K562 (cell line): Measurements from ENCODE around the gene SLC19A1. TPM values are rescaled to one million over a fixed set of nuclear protein-coding genes. Genes with fewer than 3 reads are reported as not detected.

Source experiments
- ATAC-seq: fragments of 200-7000 bp; cut with Tn5 transposase; 3 replicates; pipeline ENCODE4 v1.9.1; 2020; ENCODE audit warnings: moderate library complexity
- BruUV-seq: library from RNA; stranded (reverse); fragments of 400-500 nt; replicated peaks from 2 replicates; lab custom pipeline; 2021; lab: Mats Ljungman, UMichigan
- CTCF ChIA-PET: fragments of 300-600 bp; formaldehyde crosslinking; extraction: SDS; loops from one replicate; lab custom pipeline; 2021; ENCODE audit warnings: low intra/inter-chr PET ratio; lab: Yijun Ruan, JAX
- POLR2A ChIA-PET: fragments of 300-600, 350-650 bp; sonication (Branson Sonifier 250); formaldehyde crosslinking; extraction: SDS; loops from one replicate; lab custom pipeline; 2021; ENCODE audit warnings: antibody characterized with exemption, inconsistent platforms; lab: Yijun Ruan, JAX
- DNase-seq, 4 experiments: peaks; one replicate each; pipeline versions ENCODE4 v3.0.0 to v3.0.0-alpha.2; 2011 to 2018; ENCODE audit warnings: low spot score in 3 of 4, mixed read lengths in 3 of 4; ENCODE audit errors: extremely low read depth in 1 of 4
- FAIRE-seq: peaks from 2 replicates; lab custom pipeline; 2011; peaks lifted over from hg19 to GRCh38; lab: Jason Lieb, UNC
- H2AFZ ChIP-seq: 2 replicates; pipeline ENCODE4 v1.6.0; 2011; ENCODE audit warnings: low read depth, low read length, control low read depth, inconsistent platforms
- H3K27ac ChIP-seq: fragments of 200-600 bp; 3 replicates; pipeline ENCODE4 v1.8.0; 2011; ENCODE audit warnings: low read depth, mild to moderate bottlenecking, control low read depth, inconsistent platforms, low read length, moderate library complexity, mixed read lengths; ENCODE audit errors: extremely low read depth
- H3K27me3 ChIP-seq, 2 experiments: fragments of 300-600 bp in 1 of 2; 2 replicates in 1 of 2; 3 replicates in 1 of 2; pipeline versions ENCODE4 v1.6.0 to v1.8.0; 2011; ENCODE audit warnings: inconsistent platforms in 2 of 2, low read length in 2 of 2, mild to moderate bottlenecking in 1 of 2, mixed read lengths in 1 of 2, moderate library complexity in 1 of 2; ENCODE audit not compliant: control insufficient read depth in 2 of 2, insufficient read depth in 2 of 2
- H3K36me3 ChIP-seq: fragments of 300-600 bp; 3 replicates; pipeline ENCODE4 v1.8.0; 2011; ENCODE audit warnings: mild to moderate bottlenecking, low read length, inconsistent platforms; ENCODE audit not compliant: control insufficient read depth, insufficient read depth
- H3K4me1 ChIP-seq, 2 experiments: fragments of 200-600 bp in 1 of 2; replicated peaks in 1 of 2; 2 replicates in 1 of 2; 3 replicates in 1 of 2; pipeline versions ENCODE4 v1.5.1 to v1.8.0; 2011; ENCODE audit warnings: inconsistent platforms in 2 of 2, low read length in 2 of 2, mild to moderate bottlenecking in 1 of 2, mixed read lengths in 1 of 2, moderate library complexity in 1 of 2; ENCODE audit not compliant: control insufficient read depth in 2 of 2, insufficient read depth in 2 of 2
- H3K4me2 ChIP-seq: 2 replicates; pipeline ENCODE4 v1.6.1; 2011; ENCODE audit warnings: low read length, control low read depth, inconsistent platforms, mixed read lengths; ENCODE audit not compliant: insufficient read depth
- H3K4me3 ChIP-seq: fragments of 200-600 bp; sonication (generic), shearing (Covaris generic); 2 replicates; pipeline ENCODE4 v1.5.1; 2016; ENCODE audit warnings: control low read depth, inconsistent platforms
- H3K79me2 ChIP-seq: fragments of 200-600 bp; 3 replicates; pipeline ENCODE4 v1.8.0; 2011; ENCODE audit warnings: low read length, inconsistent platforms; ENCODE audit not compliant: control insufficient read depth, insufficient read depth
- H3K9ac ChIP-seq, 2 experiments: 2 replicates each; pipeline versions ENCODE4 v1.6.0 to v1.6.1; 2011; ENCODE audit warnings: low read depth in 2 of 2, low read length in 2 of 2, control low read depth in 1 of 2, inconsistent platforms in 1 of 2, mild to moderate bottlenecking in 1 of 2, mixed read lengths in 1 of 2; ENCODE audit not compliant: insufficient read depth in 1 of 2
- H3K9me1 ChIP-seq: one replicate; pipeline ENCODE4 v1.6.0; 2011; ENCODE audit warnings: inconsistent platforms, mild to moderate bottlenecking, low read length, moderate library complexity; ENCODE audit not compliant: control insufficient read depth, insufficient read depth
- H3K9me3 ChIP-seq: replicated peaks from 2 replicates; pipeline ENCODE4 v1.5.1; 2011; ENCODE audit warnings: low read depth, low read length, inconsistent platforms; ENCODE audit not compliant: control insufficient read depth, insufficient read depth
- H4K20me1 ChIP-seq: replicated peaks from 2 replicates; pipeline ENCODE4 v1.6.1; 2011; ENCODE audit warnings: low read length, inconsistent platforms, mixed read lengths; ENCODE audit not compliant: control insufficient read depth, insufficient read depth
- ARHGAP35 ChIP-seq: fragments of 450-650 bp; IDR thresholded peaks from 2 replicates; pipeline ENCODE4 v1.6.1; 2018; ENCODE audit not compliant: partially characterized antibody
- HLTF ChIP-seq: fragments of 450-650 bp; IDR thresholded peaks from 2 replicates; pipeline ENCODE4 v1.6.1; 2016
- HMGN3 ChIP-seq: IDR thresholded peaks from 2 replicates; pipeline ENCODE4 v1.6.1; 2011; ENCODE audit warnings: borderline replicate concordance, low read depth, mild to moderate bottlenecking, mixed read lengths, low read length; ENCODE audit not compliant: insufficient read length; ENCODE audit errors: extremely low read depth
- MLLT1 ChIP-seq, 2 experiments: fragments of 450-650 bp; IDR thresholded peaks; 2 replicates each; pipeline ENCODE4 v1.6.1; 2016
- MXI1 ChIP-seq: IDR thresholded peaks from 2 replicates; pipeline ENCODE4 v1.6.1; 2011; ENCODE audit warnings: low read depth, mild to moderate bottlenecking, improper control_type of control experiment, low read length
- PCBP1 ChIP-seq: fragments of 200-400 bp; formaldehyde crosslinking; IDR thresholded peaks from 2 replicates; pipeline ENCODE4 v1.6.1; 2018; ENCODE audit warnings: mild to moderate bottlenecking, low read depth, low read length; ENCODE audit not compliant: poor library complexity, severe bottlenecking
- PTBP1 ChIP-seq: fragments of 200-400 bp; formaldehyde crosslinking; IDR thresholded peaks from 2 replicates; pipeline ENCODE4 v1.6.1; 2017; ENCODE audit warnings: low read depth, low read length
- TEAD2 ChIP-seq: fragments of 450-650 bp; IDR thresholded peaks from 2 replicates; pipeline ENCODE4 v1.6.1; 2016; ENCODE audit warnings: missing genetic modification characterization, control low read depth, missing compliant biosample characterization
- ZNF184 ChIP-seq: sonication (generic); formaldehyde crosslinking; IDR thresholded peaks from 2 replicates; pipeline ENCODE4 v1.5.0; 2020; ENCODE audit warnings: missing genetic modification reagents
- ZNF699 ChIP-seq: fragments of 250-450 bp; sonication (Bioruptor Pico); IDR thresholded peaks from 2 replicates; pipeline ENCODE4 v1.8.0; 2021; ENCODE audit warnings: mild to moderate bottlenecking, moderate library complexity; ENCODE audit not compliant: insufficient replicate concordance
- WGBS: fragments of 100-300 bp; shearing (Covaris generic); methylation state at CpG from one replicate; pipeline ENCODE4 v1.1.6; 2016; ENCODE audit warnings: low coverage, mixed read lengths; ENCODE audit not compliant: insufficient coverage; ENCODE audit errors: missing lambda C conversion rate; 5-methylcytosine and 5-hydroxymethylcytosine counted together
- in situ Hi-C: fragments of 300-500 bp; cut with MboI; formaldehyde crosslinking; loops from 4 replicates; pipeline ENCODE4 v1.15.0; 2018; ENCODE audit warnings: inconsistent platforms, mixed read lengths
- intact Hi-C: fragments of 100-400 bp; cut with micrococcal nuclease; formaldehyde crosslinking; loops from 2 replicates; pipeline ENCODE4 v1.14.2; 2022
- polyA plus RNA-seq, 8 experiments: library from polyadenylated mRNA; depleted of rRNA in 4 of 8; stranded (reverse) in 5 of 8; unstranded in 3 of 8; fragments of >200 nt; fragmentation: Nextera tagmentation in 2 of 8; fragmentation: Illumina TruSeq in 1 of 8; extraction: Ambion mirVana in 2 of 8; extraction: Trizol in 1 of 8; gene quantifications; 2 replicates each; pipeline versions ENCODE4 v1.2.1 to v1.2.3, GENCODE V29; 2011 to 2014; ENCODE audit warnings: inconsistent platforms in 1 of 8, missing spikeins in 1 of 8
- total RNA-seq, 7 experiments: library from RNA; depleted of rRNA in 6 of 7; stranded (reverse); fragments of >200 nt in 6 of 7; fragmentation: Illumina TruSeq in 2 of 7; extraction: Trizol in 2 of 7; gene quantifications; 2 replicates each; pipeline versions ENCODE4 v1.2.1 to v1.2.3, GENCODE V29; 2011 to 2021; ENCODE audit warnings: low replicate concordance in 1 of 7
- TF ChIP-seq, protein P1 (sequence below): fragments of 450-650 bp; IDR thresholded peaks from 2 replicates; pipeline ENCODE4 v1.6.1; 2016; ENCODE audit warnings: borderline replicate concordance

The SLC19A1 gene
- total and polyA plus RNA-seq, 9 of the 15 experiments (the other 6 are each of a cell fraction or from before 2014, with no cell fraction given): 0.65 to 88.7 (median 12.0) TPM

- peak; percentile 12; the same call in 2 of the 3 replicates for ATAC-seq
- in situ Hi-C loops: no loop called here
Observed at GRCh38 chr21:45477176-45478114, 64.8 kb downstream of the SLC19A1 start.

GRCh38 chr21:45476582-45476981, 65.7 kb downstream of the SLC19A1 start:
- no peaks in the 10 kb centered on the region; the same call in none of the 2 replicates for H3K9me3 ChIP-seq
- no peak overlapping the region for H3K9ac ChIP-seq
- H4K20me1 ChIP-seq: no peaks in the 10 kb centered on the region; the same call in 1 of the 2 replicates
- in situ Hi-C loops (no loop called here), intact Hi-C loops (loop anchor here (5.0 kb wide), 1 partner anchor 121 kb away; no protein-coding TSS in a partner anchor)
- POLR2A ChIA-PET: no interaction called here
- no peak overlapping the region for H2AFZ ChIP-seq
- H3K27me3 ChIP-seq: no peaks in the 10 kb centered on the region; a peak in 1 of 5 replicates
- CTCF ChIA-PET: no interaction called here
- BruUV-seq: no TSS peak
- 67% methylated on average over 6 of the region's 6 CpGs for WGBS
- H3K27ac ChIP-seq: no peak overlapping the region
- FAIRE-seq (peak; percentile 86), ATAC-seq (no peak), DNase-seq (no peak)
- H3K36me3 ChIP-seq: peaks cover 10% of the 10 kb centered on the region; the same call in 2 of the 3 replicates
- no peaks in the 10 kb centered on the region for H3K9me1 ChIP-seq
- peaks cover 10 to 86% of the 10 kb centered on the region in 2 experiments; a peak in 4 of 5 replicates for H3K4me1 ChIP-seq
- H3K4me2 ChIP-seq: no peak overlapping the region
- H3K79me2 ChIP-seq: no peaks in the 10 kb centered on the region
- H3K4me3 ChIP-seq: no peak overlapping the region
- TF ChIP-seq PTBP1: no peak
- no peak for TF ChIP-seq MXI1
- no peak for TF ChIP-seq ZNF184 (CRISPR knock-in tag)
- TF ChIP-seq, protein P1, sequence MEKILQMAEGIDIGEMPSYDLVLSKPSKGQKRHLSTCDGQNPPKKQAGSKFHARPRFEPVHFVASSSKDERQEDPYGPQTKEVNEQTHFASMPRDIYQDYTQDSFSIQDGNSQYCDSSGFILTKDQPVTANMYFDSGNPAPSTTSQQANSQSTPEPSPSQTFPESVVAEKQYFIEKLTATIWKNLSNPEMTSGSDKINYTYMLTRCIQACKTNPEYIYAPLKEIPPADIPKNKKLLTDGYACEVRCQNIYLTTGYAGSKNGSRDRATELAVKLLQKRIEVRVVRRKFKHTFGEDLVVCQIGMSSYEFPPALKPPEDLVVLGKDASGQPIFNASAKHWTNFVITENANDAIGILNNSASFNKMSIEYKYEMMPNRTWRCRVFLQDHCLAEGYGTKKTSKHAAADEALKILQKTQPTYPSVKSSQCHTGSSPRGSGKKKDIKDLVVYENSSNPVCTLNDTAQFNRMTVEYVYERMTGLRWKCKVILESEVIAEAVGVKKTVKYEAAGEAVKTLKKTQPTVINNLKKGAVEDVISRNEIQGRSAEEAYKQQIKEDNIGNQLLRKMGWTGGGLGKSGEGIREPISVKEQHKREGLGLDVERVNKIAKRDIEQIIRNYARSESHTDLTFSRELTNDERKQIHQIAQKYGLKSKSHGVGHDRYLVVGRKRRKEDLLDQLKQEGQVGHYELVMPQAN: peak; percentile 37; the same call in 1 of the 2 replicates
- TF ChIP-seq MLLT1 (IDR thresholded peaks at IDR 0.05): peak in 1 of 2 experiments; percentile 65; a peak in 1 of 4 replicates
- no peak for TF ChIP-seq TEAD2 (tag)
- 0 out of 2 replicates have a peak, but pooled peaks have one; percentile 26 for TF ChIP-seq HLTF
- peak; percentile 60 for TF ChIP-seq ARHGAP35

More at GRCh38 chr21:45477176-45478114, 64.8 kb downstream of the SLC19A1 start:
- peak; percentile 57 for TF ChIP-seq PCBP1
- TF ChIP-seq HMGN3: peak; percentile 22
- TF ChIP-seq ZNF699 (CRISPR knock-in tag): no peak
- WGBS: 46% methylated on average over 39 of the region's 44 CpGs
- POLR2A ChIA-PET: no interaction called here
- DNase-seq (no peak), FAIRE-seq (no peak)
- H3K79me2 ChIP-seq: no peaks in the 10 kb centered on the region
- no peaks in the 10 kb centered on the region; the same call in none of the 2 replicates for H3K9me3 ChIP-seq
- peaks cover 13 to 87% of the 10 kb centered on the region in 2 experiments; a peak in 4 of 5 replicates for H3K4me1 ChIP-seq
- H4K20me1 ChIP-seq: no peaks in the 10 kb centered on the region; the same call in 1 of the 2 replicates
- intact Hi-C loops: loop anchor here (5.0 kb wide), 1 partner anchor 120 kb away; no protein-coding TSS in a partner anchor
- peaks cover 10% of the 10 kb centered on the region; the same call in 2 of the 3 replicates for H3K36me3 ChIP-seq
- H3K4me3 ChIP-seq: no peak overlapping the region
- H3K27ac ChIP-seq: no peak overlapping the region
- peak overlapping the region; percentile 72 for H3K4me2 ChIP-seq
- no TSS peak for BruUV-seq
- H2AFZ ChIP-seq: peak overlapping the region; percentile 99
- CTCF ChIA-PET: interaction anchor here (0.7 to 1.1 kb wide), 5 partner anchors 39 to 343 kb away, joined by 3 to 6 read pairs (median 3); no protein-coding TSS in a partner anchor
- H3K9ac ChIP-seq: peak overlapping the region; percentile 47 to 73; a peak in 3 of 4 replicates
- H3K9me1 ChIP-seq: no peaks in the 10 kb centered on the region
- H3K27me3 ChIP-seq: no peaks in the 10 kb centered on the region; a peak in 1 of 5 replicates
